IPS-20b (cell line): Measurements from ENCODE around the gene LY6G6C.
A peak's percentile ranks its signal among the peaks of the same experiment; 100 is the strongest.
"Not testable (repeated sequence)": the region's sequence is repeated elsewhere in the genome, so short reads cannot be mapped to it uniquely, and the experiment has no call there.

ENCODE experiments used
- H3K27ac ChIP-seq: one replicate; pipeline ENCODE4 v1.5.1; 2013; ENCODE audit warnings: low read length
- H3K27me3 ChIP-seq: 2 replicates; pipeline ENCODE4 v1.6.1; 2013; ENCODE audit warnings: mild to moderate bottlenecking, low read length, inconsistent platforms; ENCODE audit not compliant: insufficient read depth
- H3K36me3 ChIP-seq: 2 replicates; pipeline ENCODE4 v1.6.1; 2013; ENCODE audit warnings: low read depth, mild to moderate bottlenecking, inconsistent platforms, low read length, moderate library complexity; ENCODE audit not compliant: insufficient read depth
- H3K4me1 ChIP-seq: 2 replicates; pipeline ENCODE4 v1.6.1; 2013; ENCODE audit warnings: mild to moderate bottlenecking, control low read depth, inconsistent platforms, low read length, moderate library complexity; ENCODE audit not compliant: insufficient read depth
- H3K4me3 ChIP-seq: 2 replicates; pipeline ENCODE4 v1.5.1; 2013; ENCODE audit warnings: mild to moderate bottlenecking, low read length, inconsistent platforms
- H3K9ac ChIP-seq: 2 replicates; pipeline ENCODE4 v1.6.1; 2013; ENCODE audit warnings: low read depth, mild to moderate bottlenecking, inconsistent platforms, low read length, moderate library complexity
- H3K9me3 ChIP-seq: 2 replicates; pipeline ENCODE4 v1.6.1; 2013; ENCODE audit warnings: mild to moderate bottlenecking, low read depth, low read length, inconsistent platforms; ENCODE audit not compliant: insufficient read depth

Gene LY6G6C

GRCh38 chr6:31710523-31711219, 10.9 kb downstream of the LY6G6C start:
- H3K9me3 ChIP-seq = no peaks in the 10 kb centered on the region
- H3K4me3 ChIP-seq = no peak overlapping the region
- H3K36me3 ChIP-seq = no peaks in the 10 kb centered on the region
- H3K27me3 ChIP-seq = no peaks in the 10 kb centered on the region
- H3K27ac ChIP-seq = no peak overlapping the region
- H3K4me1 ChIP-seq = peaks cover 20% of the 10 kb centered on the region; the same call in 1 of the 2 replicates
- H3K9ac ChIP-seq = no peak overlapping the region

GRCh38 chr6:31709157-31709556, 12.4 kb downstream of the LY6G6C start:
- H3K9ac ChIP-seq, H3K27ac ChIP-seq, H3K9me3 ChIP-seq, H3K27me3 ChIP-seq, H3K36me3 ChIP-seq, H3K4me3 ChIP-seq: not testable (repeated sequence)
- H3K4me1 ChIP-seq = peaks cover 11% of the 10 kb centered on the region; the same call in 1 of the 2 replicates

- Histone ChIP-seq H3K36me3 (no peaks in the 10 kb centered on the region), H3K4me1 (peaks cover 1% of the 10 kb centered on the region; the same call in 1 of the 2 replicates), H3K9ac (no peak overlapping the region), H3K9me3 (no peaks in the 10 kb centered on the region), H3K27ac (no peak overlapping the region), H3K4me3 (no peak overlapping the region), H3K27me3 (no peaks in the 10 kb centered on the region)
These were observed 13.3 kb downstream of the LY6G6C start for GRCh38 chr6:31708224-31708623.

- Histone ChIP-seq H3K9me3 (no peaks in the 10 kb centered on the region), H3K27me3 (no peaks in the 10 kb centered on the region), H3K4me1 (no peaks in the 10 kb centered on the region), H3K36me3 (no peaks in the 10 kb centered on the region), H3K27ac (no peak overlapping the region), H3K9ac (no peak overlapping the region), H3K4me3 (no peak overlapping the region)
These were observed 13.8 kb downstream of the LY6G6C start for GRCh38 chr6:31707701-31708100.

GRCh38 chr6:31706599-31706998, 14.9 kb downstream of the LY6G6C start, which contains the start of gene LY6G6F:
Gene LY6G6F (plus strand): TSS chr6:31706866. CDS start chr6:31706907, 41 bp downstream.
- no peak within 1 kb of the TSS for H3K9ac ChIP-seq
- H3K27me3 ChIP-seq = no peaks in the 10 kb centered on the region
- H3K4me3 ChIP-seq = no peak within 1 kb of the TSS
- no peak within 1 kb of the TSS for H3K27ac ChIP-seq
- H3K4me1 ChIP-seq = peaks cover 5% of the 10 kb centered on the region; the same call in 1 of the 2 replicates
- H3K36me3 ChIP-seq = no peaks in the 10 kb centered on the region
- no peaks in the 10 kb centered on the region for H3K9me3 ChIP-seq

GRCh38 chr6:31705931-31706330, 15.6 kb downstream of the LY6G6C start:
- Histone ChIP-seq H3K4me3 (no peak overlapping the region), H3K4me1 (peaks cover 5% of the 10 kb centered on the region; the same call in 1 of the 2 replicates), H3K27me3 (no peaks in the 10 kb centered on the region), H3K9me3 (no peaks in the 10 kb centered on the region), H3K27ac (no peak overlapping the region), H3K36me3 (no peaks in the 10 kb centered on the region), H3K9ac (no peak overlapping the region)

GRCh38 chr6:31702819-31703716, 18.5 kb downstream of the LY6G6C start, which contains the start of gene ABHD16A:
Gene ABHD16A (minus strand): TSS chr6:31703324. CDS start chr6:31703281, 43 bp downstream.
- Histone ChIP-seq H3K9me3 (no peaks in the 10 kb centered on the region), H3K4me1 (peaks cover 5% of the 10 kb centered on the region; the same call in 1 of the 2 replicates), H3K4me3 (peak within 1 kb of the TSS; percentile 91), H3K9ac (peak within 1 kb of the TSS; percentile 91), H3K27ac (no peak within 1 kb of the TSS), H3K27me3 (no peaks in the 10 kb centered on the region), H3K36me3 (peaks cover 13% of the 10 kb centered on the region; the same call in 1 of the 2 replicates)

GRCh38 chr6:31702405-31702818, 19.1 kb downstream of the LY6G6C start:
- H3K27ac ChIP-seq = no peak overlapping the region

GRCh38 chr6:31701666-31702404, 19.7 kb downstream of the LY6G6C start:
- Histone ChIP-seq H3K4me1 (peaks cover 5% of the 10 kb centered on the region; the same call in 1 of the 2 replicates), H3K27me3 (no peaks in the 10 kb centered on the region), H3K9ac (peak overlapping the region; percentile 91), H3K36me3 (peaks cover 20% of the 10 kb centered on the region), H3K27ac (no peak overlapping the region), H3K9me3 (no peaks in the 10 kb centered on the region), H3K4me3 (peak overlapping the region; percentile 91)

More at GRCh38 chr6:31702405-31702818, 19.1 kb downstream of the LY6G6C start:
- Histone ChIP-seq H3K9me3 (no peaks in the 10 kb centered on the region), H3K36me3 (peaks cover 18% of the 10 kb centered on the region; the same call in 1 of the 2 replicates), H3K27me3 (no peaks in the 10 kb centered on the region), H3K9ac (peak overlapping the region; percentile 91), H3K4me3 (peak overlapping the region; percentile 91), H3K4me1 (peaks cover 5% of the 10 kb centered on the region; the same call in 1 of the 2 replicates)

GRCh38 chr6:31700740-31701401, 20.7 kb downstream of the LY6G6C start:
- peaks cover 28% of the 10 kb centered on the region for H3K36me3 ChIP-seq
- no peak overlapping the region for H3K4me3 ChIP-seq
- peaks cover 5% of the 10 kb centered on the region; the same call in 1 of the 2 replicates for H3K4me1 ChIP-seq
- H3K9me3 ChIP-seq = no peaks in the 10 kb centered on the region
- no peaks in the 10 kb centered on the region for H3K27me3 ChIP-seq
- H3K27ac ChIP-seq = no peak overlapping the region
- H3K9ac ChIP-seq = no peak overlapping the region
